HG02943 (cell line): ENCODE measurements around the gene ANKRD44.
"Not testable (repeated sequence)": the region's sequence is repeated elsewhere in the genome, so short reads cannot be mapped to it uniquely, and the experiment has no call there.

Source experiments
- ATAC-seq: cut with Tn5 transposase; IDR thresholded peaks from one replicate; pipeline ENCODE4 v1.9.1; 2021; ENCODE audit warnings: mild to moderate bottlenecking, low read depth, moderate library complexity; ENCODE audit not compliant: unreplicated experiment

Gene ANKRD44

DNA sequence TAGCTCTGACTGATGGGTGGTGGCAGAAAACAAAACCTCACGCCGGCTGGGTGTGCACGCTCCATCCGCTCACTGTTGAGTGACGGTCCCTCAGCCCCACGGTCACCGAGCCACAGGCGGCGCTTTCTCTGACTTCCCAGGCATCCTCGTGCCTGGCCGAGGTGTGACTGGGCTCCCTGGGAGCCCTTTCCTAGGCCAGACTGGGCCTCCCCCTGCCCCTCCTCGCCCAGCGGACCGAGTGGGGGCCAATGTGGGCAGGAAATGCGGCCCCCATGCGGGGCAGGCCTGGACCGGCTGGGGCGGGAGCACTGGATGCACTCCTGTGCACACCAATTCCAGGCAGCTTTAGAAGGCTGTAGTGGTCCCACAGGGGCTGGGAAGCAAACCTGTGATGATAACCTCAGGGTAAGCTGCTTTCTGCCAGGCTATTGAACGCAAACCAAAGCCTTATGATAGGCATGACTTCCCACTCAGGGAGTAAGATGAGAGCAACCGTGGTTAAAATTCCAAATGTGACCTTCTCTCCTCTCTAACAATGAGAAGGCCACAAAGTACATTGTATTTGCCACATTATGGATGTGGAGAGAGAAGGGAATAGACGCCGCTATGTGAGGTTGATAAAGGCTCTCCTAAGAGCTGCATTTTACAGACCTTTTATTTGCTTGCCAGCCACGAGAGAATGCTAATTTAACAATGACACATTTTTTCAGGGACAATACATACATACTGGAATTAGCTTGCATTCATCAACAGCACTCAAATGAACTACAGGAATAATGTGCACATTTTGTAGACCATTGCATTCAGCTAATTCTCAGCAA lies 300.2 kb downstream of the ANKRD44 start:
- no peak for ATAC-seq

DNA sequence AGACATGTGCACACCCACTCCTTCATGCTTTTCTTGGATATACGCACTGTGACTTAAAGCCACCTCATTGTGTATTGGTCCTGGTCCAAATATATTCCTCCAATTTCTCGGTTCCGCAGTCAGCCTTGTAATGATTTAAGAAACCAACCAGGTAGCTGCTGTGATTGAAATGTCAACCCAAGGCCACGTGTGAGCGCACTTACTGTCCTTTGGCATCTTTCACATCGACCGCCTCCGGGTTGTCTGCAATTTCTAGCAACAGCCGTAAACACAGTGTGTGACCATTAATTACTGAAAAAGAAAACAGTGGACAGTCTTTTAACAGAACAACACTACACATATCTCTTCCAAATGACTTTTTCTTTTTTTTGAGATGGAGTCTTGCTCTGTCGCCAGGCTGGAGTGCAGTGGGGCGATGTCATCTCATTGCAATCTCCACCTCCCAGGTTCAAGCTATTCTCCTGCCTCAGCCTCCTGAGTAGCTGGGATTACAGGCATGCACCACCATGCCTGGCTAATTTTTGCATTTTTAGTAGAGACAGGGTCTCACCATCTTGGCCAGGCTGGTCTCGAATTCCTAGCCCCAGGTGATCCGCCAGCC lies 301.7 kb downstream of the ANKRD44 start:
- ATAC-seq = not testable (repeated sequence)

DNA sequence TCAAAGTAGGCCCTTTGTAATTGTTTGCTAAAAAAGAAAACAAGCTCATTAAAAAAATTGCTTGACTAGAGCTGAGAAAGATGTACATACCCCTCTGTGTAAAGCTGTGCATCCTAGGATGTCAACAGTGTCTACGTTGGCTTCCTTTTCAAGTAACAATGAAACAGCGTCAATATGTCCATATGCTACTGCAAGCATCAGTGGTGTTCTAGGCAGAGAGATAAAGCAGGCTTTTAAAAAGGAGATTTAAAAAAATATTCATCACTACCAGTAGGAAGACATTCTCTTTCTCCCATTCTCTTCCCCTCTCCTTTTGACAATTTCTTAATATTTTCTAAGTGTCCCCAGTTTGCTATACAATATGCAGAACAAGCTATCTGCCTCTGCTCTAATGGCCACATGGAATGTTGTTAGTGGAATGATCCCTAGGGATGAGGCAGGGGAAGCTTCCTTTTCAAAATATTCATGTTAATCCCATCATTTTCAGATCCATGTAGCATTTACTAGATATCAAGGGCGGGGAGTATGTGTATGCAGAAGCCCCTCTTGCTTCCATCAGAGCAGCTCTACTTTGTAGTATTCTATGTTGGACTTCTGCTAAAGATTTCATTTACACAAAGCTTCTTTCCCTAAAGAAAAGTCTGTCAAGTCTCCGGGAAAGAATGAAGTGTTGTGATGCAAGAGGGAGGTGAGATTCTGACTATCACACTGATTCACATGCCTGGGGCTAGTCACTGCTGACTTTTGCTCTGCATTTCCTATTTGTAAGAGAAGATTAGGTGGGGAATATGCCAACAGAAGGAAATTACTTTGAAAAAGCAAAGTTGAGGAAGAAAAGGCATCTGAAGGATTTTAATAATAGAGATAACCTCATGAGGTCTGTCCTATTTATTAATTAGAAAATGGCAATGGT lies 302.6 kb downstream of the ANKRD44 start:
- no peak for ATAC-seq

DNA sequence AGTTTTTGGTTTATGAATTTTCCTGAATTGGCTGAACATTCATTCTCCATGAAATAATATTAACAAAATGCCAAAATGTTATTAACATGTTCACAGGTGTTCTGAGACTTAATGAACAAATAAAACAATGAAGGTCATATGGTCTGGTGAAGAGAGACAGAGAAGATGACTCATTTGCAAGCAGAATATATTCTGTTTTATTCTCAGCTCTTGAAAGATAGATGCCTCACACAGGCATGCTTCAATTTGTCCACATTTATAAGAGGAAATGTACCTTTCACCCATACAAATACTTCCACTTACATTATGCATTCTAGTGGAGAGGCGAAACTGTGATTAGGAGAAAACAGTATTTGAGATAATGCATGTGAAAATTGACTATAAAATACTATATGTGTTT lies 308.7 kb downstream of the ANKRD44 start:
- no peak for ATAC-seq

DNA sequence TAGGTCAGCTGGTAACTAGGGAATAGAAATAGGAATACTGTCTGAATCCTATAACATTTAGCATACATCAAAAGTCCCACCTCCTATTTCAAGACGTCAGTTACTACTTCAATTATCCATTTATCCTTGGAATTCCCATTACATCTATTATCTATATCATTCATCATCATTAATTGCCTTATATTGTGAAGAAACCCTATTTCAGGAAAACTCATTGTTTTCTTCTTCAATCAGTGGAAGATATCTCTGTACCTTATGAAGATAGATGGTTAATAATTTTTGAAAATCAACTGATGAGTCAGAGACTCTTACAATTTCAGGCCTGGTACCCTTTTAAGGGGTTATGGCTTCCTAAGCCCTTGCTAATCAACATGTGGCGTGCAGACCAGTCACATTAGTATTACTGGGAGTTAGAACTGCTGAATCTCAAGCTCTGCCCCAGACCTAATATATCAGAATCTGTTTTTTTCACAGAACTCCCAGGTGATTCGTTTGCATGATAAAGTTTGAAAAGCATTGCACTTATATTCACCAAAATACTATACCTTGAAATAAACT lies 314.7 kb downstream of the ANKRD44 start:
- no peak for ATAC-seq

DNA sequence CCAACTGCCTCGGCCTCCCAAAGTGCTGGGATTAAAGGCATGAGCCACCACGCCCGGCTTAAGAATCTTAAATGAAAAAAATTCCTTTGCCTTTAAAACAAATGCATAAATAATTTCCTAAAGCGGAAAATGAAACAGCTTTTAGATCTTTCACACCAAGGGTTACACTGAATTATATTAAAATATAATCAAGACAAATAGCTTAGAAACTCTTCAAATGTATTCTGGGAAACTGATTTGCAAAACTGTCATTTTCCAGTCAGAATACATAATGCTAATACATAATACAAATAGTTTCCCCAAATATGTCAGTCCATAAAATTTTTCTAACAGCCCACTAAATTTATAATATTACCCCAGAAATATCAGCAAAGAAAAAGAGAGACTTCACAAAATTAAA lies 315.8 kb downstream of the ANKRD44 start:
- no peak for ATAC-seq

DNA sequence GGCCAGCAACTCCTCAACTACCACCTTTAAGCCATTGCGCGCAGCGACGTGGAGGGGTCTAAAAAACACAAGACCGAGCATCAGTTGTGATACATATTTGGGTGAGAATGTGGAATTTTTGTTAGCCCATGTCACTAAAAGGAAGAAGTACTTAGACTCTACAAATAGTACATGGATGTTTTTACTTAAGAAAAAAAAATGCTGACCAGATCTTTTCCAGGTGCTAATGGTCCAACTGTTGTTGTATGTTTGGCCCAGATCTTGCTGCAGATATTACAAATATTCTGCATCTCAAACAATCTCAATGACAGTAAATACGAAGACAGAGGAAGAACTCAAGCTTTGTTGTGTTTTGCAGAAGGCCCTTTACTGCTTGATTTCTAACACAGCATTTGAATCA lies 317.0 kb downstream of the ANKRD44 start:
- ATAC-seq = no peak

DNA sequence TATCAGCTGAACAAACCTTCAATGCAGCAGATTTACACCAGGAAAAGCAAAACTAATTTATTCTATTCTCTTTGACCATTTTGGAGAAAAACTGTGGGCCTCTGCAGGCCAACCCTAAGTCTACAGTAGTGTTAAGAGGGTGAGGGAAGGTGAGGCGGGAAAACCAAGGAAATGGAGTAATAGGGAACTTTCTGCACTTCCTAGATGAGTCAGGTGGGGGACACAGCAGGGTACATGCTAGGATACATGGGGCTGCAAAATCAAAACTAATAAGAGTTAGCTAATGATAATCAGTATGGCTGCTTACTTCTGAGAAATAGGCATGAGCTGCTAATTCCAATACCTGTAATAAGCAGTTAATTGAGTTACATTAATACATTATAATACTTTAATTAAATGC lies 318.1 kb downstream of the ANKRD44 start:
- no peak for ATAC-seq

DNA sequence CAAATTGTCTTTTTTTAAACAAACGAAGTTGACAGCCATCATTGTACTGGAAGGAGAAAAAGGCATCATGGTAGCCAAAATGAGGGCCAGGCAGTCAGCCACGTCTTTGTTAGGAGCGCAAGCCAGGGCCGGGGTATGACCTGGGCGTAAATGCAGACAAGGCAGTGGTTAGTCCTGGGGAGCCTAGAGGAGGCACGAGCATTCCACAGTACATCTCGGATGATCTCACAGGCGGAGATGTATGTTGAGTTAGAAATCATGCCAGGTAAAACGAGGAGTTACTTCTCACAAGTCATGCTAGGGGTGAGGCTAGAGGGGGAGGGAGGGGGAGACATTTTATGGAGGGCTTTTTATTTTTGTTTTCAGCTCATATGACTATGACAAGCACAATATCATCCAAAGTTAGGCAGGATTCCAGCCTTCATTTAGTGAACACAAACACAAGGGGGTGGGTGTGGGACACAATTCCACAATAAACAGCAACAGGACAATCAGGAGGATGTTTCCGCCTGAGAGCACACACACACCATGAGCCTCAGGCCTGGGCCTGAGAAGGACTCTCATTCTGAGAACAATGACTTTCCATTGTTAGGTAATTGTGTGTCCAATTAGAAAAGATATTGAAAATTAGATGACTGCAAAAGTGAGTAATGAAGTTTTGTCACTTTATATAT lies 319.7 kb downstream of the ANKRD44 start:
- no peak for ATAC-seq

DNA sequence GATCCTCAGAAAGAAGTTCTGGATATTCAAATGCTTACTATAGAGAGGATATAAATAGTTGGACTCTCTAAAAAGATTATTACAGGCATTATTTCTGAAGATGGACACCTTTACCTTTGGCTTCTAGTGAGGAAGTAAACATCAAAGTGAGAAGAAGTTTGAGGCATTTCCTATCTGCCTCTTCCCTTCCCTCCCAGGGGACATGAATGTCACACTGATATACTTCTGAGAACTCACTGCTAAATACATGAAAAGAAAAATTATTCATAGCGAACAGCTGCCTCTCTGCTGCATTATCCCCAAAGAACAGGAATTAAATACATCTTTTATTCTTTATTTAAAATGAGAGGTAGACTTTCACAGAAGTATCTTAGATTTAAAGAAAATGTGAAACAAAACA lies 320.5 kb downstream of the ANKRD44 start:
- no peak for ATAC-seq

DNA sequence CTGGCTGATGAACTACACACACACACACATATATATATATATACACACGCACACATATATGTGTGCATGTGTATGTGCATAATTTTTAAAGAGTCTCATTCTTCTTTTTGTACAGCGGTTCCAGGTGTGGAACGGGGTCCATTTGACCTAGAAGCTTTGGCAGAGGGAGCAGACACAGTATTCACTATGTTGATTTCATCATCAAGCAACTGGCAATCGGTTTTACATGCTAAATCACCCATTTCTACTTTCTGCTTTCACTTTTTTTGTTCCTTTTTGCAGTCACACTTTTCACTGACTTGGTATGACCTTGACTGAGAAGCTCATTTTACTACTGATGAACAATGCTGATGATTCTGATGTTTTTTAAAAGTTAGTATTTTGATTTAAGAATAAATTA lies 321.1 kb downstream of the ANKRD44 start:
- ATAC-seq = no peak

DNA sequence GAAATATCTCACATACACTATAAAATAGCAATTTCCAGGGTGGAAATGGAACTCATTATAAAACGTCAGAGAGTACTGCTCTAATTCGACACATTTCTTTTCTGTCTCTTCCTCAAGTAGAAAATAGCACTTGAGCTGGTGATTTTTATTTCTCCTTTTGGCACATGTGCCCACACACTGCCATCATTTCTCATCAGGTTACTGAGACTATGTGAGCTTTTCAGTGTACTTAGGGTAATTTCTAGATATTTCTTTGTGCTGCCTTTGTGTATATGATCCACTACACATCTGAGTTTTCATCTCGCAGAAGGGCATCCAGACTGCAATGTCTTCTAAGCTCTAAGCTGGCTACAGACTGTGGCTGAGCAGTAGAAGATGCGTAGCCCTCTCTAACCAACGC lies 321.9 kb downstream of the ANKRD44 start:
- ATAC-seq = no peak

DNA sequence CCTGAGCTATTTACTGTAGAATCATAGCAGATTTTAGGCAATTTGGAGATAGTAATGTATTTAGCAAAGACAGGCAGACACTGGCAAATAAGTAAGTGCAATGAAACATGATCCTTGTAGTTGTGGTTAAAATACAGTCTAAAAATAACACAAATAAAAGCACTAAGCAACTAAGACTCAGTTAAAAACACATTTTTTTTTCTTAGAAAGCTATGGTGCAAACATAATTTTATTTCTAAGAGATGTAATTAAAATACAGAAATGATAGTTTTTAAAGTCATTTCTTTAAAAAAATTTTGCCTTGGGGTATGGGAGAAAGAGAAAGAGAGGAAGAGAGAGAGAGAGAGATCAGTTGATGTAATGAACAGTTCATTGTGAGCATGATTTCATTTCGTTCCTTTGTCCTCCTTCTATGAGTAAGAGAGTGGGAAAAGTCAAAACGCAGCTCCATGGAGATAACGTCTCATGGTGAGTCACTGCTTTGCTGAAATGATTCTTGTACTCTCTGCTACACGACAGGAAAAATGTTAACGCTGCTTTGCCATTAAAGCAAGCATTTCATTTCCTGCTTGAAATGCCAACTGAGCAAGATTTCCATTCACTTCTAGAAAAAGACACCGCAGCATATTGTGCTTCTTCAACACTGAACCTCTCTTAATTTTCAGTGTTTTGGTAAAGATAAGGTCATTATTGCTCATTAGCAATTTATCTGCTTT lies 322.8 kb downstream of the ANKRD44 start:
- ATAC-seq = no peak

DNA sequence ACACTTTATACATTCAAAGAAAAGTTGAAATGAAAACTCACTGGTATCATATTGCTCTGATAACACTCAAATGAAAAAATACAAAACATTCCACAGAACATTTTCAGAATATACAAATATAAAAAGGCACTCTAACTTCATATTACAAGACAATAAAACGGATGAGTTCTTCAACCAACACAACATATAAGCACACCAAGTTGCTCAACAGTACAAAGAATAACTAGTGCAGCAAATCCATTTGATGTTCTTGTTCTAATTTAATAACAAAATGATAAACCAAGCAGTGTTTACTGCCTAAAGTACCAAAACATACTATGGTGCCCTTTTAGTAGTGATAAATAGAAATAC lies 323.3 kb downstream of the ANKRD44 start:
- no peak for ATAC-seq

DNA sequence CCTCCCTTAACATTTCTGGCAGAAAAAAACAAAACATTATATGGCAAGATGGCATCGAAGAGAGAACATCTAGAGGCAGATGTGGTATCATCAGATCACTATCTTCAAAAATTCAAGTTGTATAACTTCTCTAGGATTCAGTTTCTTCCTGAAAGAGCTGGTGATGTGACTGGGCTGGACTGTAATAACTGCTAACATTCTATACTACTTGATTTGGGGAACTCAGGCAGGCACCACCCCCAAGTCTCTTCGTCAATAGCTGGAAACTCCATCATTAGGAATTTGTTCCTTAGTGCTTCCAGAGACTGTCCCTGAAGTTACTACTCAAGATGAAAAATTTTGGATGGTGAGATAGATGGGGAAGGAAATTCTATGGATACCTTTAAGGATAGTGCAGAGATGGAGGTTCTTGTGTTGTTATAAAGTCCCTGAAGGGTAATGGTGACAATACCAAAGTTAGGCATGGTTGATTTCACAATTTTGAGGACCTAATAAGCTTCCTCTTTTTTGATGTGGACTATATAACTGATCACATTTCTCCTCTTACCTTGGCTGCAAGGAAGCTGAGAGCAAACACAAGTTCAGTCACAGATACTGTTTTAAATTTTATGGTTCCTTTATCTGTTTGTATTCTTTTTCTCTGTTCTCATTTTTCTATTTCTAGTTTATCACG lies 324.9 kb downstream of the ANKRD44 start:
- ATAC-seq = no peak

DNA sequence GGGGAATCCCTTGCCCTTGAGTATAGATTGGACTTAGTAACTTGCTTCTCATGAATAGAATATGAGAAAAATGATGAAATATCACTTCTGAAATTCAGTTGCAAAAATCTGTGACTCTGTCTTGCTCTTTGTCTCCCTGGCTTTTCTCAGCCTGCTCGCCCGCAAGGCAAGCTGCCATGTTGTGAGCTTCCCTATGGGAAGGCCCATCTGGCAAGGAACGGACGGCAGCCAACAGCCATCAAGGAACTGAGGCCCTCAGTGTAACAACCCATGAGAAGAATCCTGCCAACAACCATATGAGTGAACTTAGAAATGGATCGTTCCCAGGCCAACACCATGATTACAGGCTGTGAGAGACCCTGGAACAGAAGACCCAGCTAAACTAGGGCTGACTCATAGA lies 325.7 kb downstream of the ANKRD44 start:
- ATAC-seq = no peak

DNA sequence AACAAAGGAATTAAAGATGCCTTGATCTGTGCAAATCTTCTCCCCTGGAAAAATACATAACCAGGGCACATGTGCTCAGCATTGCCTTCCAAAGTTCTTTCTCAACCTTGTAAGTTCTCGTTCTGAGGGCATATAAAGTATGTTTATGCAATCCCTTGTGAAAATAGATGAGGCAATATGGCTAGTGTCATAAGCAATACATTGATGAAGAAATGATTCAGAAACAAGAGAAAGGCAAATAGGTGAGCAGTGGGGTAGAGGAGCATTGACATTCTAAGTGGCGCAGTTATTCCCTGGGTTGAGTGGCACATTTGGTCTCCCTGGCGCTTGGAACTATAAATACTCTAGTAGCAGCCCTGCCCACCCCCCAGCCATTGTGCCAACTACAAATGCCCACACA lies 326.6 kb downstream of the ANKRD44 start:
- ATAC-seq = no peak

DNA sequence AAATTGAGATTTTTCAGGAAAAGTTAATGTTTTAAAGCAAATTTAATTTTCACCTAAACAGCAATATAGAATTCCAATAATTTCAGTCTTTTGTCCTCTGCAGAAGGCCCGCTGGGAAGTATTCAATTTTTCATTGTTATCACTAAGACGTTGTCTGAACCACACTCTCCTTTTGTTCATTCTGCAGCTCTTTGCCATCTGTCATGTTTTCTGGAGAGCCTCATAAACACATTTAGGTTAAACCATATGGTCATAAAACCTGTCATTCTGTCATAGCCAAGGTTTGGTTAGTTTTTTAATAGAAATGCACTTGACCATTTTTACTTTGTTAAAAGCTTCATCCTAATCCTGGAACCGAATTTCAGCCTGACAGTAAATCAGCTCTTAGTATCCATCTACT lies 330.1 kb downstream of the ANKRD44 start:
- ATAC-seq = no peak

DNA sequence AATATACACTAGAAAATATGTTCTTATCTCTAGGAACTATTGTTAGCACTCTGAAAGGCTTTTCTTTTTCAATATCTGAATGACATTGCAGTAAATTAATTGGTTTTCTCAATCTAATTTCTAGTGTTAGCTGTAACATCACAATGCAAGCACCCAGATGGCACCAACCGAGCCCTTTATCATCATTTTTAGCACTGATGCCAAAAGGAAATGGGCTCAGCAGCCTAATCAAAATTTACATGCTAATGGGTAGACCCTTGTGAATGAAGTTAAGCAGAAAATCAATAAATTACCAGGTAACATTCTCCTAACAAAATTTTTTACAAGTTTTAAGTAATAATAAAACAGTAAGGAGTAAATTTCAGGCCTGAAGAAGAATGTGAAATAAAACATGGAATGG lies 330.6 kb downstream of the ANKRD44 start:
- no peak for ATAC-seq
